Astrocyte of the spinal cord (primary cell): ENCODE measurements around the gene PTPN12.

Experiments
- DNase-seq: peaks from one replicate; pipeline ENCODE4 v3.0.0; 2011; ENCODE audit warnings: low read depth, low spot score
- H3K4me3 ChIP-seq: 2 replicates; pipeline ENCODE4 v1.5.1; 2011; ENCODE audit warnings: low read depth, mild to moderate bottlenecking, low read length, moderate library complexity
- CTCF ChIP-seq: IDR thresholded peaks from 2 replicates; pipeline ENCODE4 v1.5.1; 2012; ENCODE audit warnings: low read depth, mild to moderate bottlenecking, low read length, inconsistent platforms
- in situ Hi-C: cut with HindIII; loops from 2 replicates; pipeline ENCODE4 v1.10.0; 2017; ENCODE audit warnings: low sequenced_read_pairs

Gene PTPN12

DNA sequence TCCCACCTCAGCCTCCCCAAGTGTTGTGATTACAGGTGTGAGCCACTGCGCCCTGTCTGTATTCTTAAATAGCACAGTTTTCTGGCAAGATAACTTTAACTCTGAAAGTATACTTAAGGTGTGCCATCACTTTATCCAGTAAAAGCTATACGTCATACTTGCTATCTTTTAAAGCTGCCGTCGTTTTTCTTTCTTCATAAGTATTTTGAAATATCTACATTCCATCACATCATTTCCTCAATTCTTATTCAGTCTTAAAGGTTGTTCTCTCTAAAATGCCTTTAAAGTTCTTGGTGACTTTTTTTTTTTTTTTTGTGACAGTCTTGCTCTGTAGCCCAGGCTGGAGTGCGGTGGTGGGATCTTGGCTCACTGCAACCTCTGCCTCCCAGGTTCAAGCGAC, 34.7 kb downstream of the PTPN12 start:
- in situ Hi-C loops: no loop called here
- no peak for DNase-seq
- no peak overlapping the region for H3K4me3 ChIP-seq

DNA sequence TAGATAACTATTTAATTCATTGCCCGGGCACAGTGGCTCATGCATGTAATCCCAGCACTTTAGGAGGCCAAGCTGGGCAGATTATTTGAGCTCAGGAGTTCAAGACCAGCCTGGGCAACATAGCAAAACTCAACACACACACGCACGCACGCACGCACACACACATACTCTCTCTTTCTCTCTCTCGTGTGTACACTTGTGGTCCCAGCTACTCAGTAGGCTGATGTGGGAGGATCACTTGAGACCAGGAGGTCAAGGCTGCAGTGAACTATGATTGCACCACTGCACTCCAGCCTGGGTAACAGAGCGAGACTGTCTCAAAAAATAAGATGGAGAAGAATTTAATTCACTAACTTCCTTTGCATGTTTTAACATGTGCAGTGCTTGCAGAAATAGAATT, 38.1 kb downstream of the PTPN12 start:
- no peak overlapping the region for H3K4me3 ChIP-seq
- in situ Hi-C loops: no loop called here

More for the DNA sequence above, 34.7 kb downstream of the PTPN12 start:
- TF ChIP-seq CTCF: no peak

GRCh38 chr7:77576856-77577255, 39.8 kb downstream of the PTPN12 start:
- no peak for TF ChIP-seq CTCF
- in situ Hi-C loops: no loop called here
- DNase-seq: no peak
- H3K4me3 ChIP-seq: no peak overlapping the region

More for the DNA sequence above, 38.1 kb downstream of the PTPN12 start:
- DNase-seq: no peak
- no peak for TF ChIP-seq CTCF

DNA sequence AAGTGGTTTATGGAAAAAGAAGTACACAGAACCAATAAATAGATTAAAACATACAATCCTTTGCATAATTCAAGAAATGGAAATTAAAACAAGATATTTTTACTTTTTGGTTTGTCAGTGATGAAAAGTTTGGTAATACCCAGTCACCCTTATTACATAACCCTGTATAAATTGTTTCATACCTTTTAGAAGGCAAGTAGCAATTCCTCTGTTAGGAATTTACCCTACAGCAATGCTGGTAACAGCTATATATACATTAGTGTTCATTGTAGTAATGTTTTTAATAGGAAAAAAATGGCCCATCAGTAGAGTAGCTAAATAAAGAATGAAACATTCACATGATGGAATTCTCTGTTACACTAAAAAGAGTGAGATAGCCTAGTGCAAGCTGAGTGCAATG, 42.7 kb downstream of the PTPN12 start:
- TF ChIP-seq CTCF: no peak
- in situ Hi-C loops: no loop called here
- no peak overlapping the region for H3K4me3 ChIP-seq
- no peak for DNase-seq

- DNase-seq: no peak
- H3K4me3 ChIP-seq: no peak overlapping the region
- in situ Hi-C loops: no loop called here
- TF ChIP-seq CTCF: no peak
Measured at GRCh38 chr7:77580762-77581350, 43.8 kb downstream of the PTPN12 start.

DNA sequence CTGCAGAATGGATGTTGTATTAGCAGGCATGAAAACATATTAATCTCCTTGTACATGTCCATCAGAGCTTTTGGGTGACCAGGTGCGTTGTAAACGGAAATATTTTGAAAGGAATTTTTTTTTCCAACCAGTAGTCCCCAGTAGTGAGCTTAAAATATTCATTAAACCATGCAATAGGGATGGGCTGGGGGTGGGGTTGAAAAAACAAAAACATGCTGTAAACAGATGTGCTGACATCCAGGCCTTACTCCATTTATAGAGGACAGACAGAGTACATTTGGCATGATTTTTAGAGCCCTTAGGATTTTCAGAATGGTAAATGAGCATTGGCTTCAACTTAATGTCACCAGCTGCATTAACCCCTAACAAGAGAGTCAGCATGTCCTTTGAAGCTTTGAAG, 50.2 kb downstream of the PTPN12 start:
- no peak overlapping the region for H3K4me3 ChIP-seq
- in situ Hi-C loops: no loop called here
- DNase-seq: no peak
- no peak for TF ChIP-seq CTCF

GRCh38 chr7:77600952-77601351, 63.9 kb downstream of the PTPN12 start:
- no peak for DNase-seq
- in situ Hi-C loops: no loop called here
- no peak overlapping the region for H3K4me3 ChIP-seq
- no peak for TF ChIP-seq CTCF
